ENCODE data around the gene SHFL.

Gene SHFL

GRCh38 chr19:10132905-10133304 is 46.8 kb downstream of the SHFL start:
- DNase-seq (ENCODE audit: low read depth) = no peak
- TF ChIP-seq CTCF (IDR thresholded peaks at IDR 0.05; ENCODE audit: insufficient read depth, low read depth, low read length, missing control alignments) = no peak
- H3K4me3 ChIP-seq (ENCODE audit: low read depth, low read length) = no peak overlapping the region

- no peak for TF ChIP-seq CTCF (IDR thresholded peaks at IDR 0.05; ENCODE audit: insufficient read depth, low read depth, low read length, missing control alignments)
- DNase-seq (ENCODE audit: low read depth) = no peak
- H3K4me3 ChIP-seq (ENCODE audit: low read depth, low read length) = no peak overlapping the region
Measured at GRCh38 chr19:10133596-10133995, 47.5 kb downstream of the SHFL start.

GRCh38 chr19:10134040-10134439 is 47.9 kb downstream of the SHFL start:
- DNase-seq (ENCODE audit: low read depth) = no peak

GRCh38 chr19:10135551-10136334 is 49.6 kb downstream of the SHFL start:
- TF ChIP-seq CTCF (IDR thresholded peaks at IDR 0.05; ENCODE audit: insufficient read depth, low read depth, low read length, missing control alignments) = no peak
- no peak overlapping the region for H3K4me3 ChIP-seq (ENCODE audit: low read depth, low read length)
- no peak for DNase-seq (ENCODE audit: low read depth)

More at GRCh38 chr19:10134040-10134439, 47.9 kb downstream of the SHFL start:
- no peak overlapping the region for H3K4me3 ChIP-seq (ENCODE audit: low read depth, low read length)
- no peak for TF ChIP-seq CTCF (IDR thresholded peaks at IDR 0.05; ENCODE audit: insufficient read depth, low read depth, low read length, missing control alignments)

- no peak overlapping the region for H3K4me3 ChIP-seq (ENCODE audit: low read depth, low read length)
- no peak for DNase-seq (ENCODE audit: low read depth)
- TF ChIP-seq CTCF (IDR thresholded peaks at IDR 0.05; ENCODE audit: insufficient read depth, low read depth, low read length, missing control alignments) = no peak
Measured at GRCh38 chr19:10136936-10137335, 50.8 kb downstream of the SHFL start.

- H3K4me3 ChIP-seq (ENCODE audit: low read depth, low read length) = no peak overlapping the region
- no peak for TF ChIP-seq CTCF (IDR thresholded peaks at IDR 0.05; ENCODE audit: insufficient read depth, low read depth, low read length, missing control alignments)
- no peak for DNase-seq (ENCODE audit: low read depth)
Measured at GRCh38 chr19:10137751-10138682, 51.9 kb downstream of the SHFL start.

All from GM12865 (cell line).